Activated CD4-positive, alpha-beta T cell treated with anti-CD3 and anti-CD28 coated beads, Interleukin-10, Interleukin-2, amounts not matched to agents 100 ng/mL and 50 ng/mL, durations not matched to agents 16 hours and 8 hours (primary cell): ENCODE results near the gene SGK1.
A peak's percentile ranks its signal among the peaks of the same experiment; 100 is the strongest.

Source experiments
- DNase-seq: peaks from one replicate; pipeline ENCODE4 v3.0.0-alpha.2; 2020

Gene SGK1

DNA sequence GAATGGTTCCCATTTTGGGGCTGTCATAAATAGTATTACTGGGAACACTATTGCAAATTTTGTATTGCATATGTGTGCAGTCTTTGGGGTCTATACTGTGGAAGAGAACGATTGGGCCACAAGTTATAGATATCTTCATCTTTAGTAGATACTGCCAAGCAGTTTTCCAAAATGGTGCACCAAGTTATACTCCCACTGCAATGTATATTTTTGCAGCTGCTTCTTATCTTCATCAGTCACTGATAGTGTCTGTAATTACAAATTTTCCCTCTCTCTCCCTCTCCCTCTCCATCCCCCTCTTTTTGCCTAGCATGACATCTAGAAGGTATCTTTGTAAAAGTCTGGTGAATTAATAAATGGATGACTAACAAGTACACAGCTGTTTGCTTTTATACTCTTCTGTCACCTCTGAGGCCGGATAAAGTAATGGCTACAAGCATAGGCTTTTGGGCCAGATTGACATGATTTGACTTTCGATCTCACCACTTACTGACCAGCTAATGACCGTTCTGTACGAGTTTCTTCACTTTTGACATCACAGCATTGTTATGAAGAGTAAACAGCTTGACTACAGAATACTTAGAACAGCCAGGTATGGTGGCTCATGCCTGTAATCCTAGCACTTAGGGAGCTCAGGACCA lies 152.2 kb downstream of the SGK1 start:
- DNase-seq = no peak

GRCh38 chr6:134164300-134164699 lies 153.6 kb downstream of the SGK1 start:
- no peak for DNase-seq

DNA sequence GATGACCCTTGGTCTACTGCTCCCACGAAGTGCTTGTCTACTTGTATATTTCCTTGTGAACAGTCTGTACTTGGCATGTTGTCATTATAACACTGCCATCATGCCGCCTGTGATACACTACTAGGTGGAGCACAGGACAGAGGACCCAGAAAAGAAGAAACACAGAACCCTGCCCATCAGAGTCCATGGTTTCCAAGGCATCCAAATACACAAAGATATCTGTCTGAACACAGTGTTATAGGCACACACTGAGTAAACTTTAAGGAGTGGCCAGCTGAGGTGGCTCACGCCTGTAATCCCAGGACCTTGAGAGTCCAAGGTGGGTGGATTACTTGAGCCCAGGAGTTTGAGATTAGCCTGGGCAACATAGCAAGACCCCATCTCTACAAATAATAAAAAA lies 155.0 kb downstream of the SGK1 start:
- DNase-seq = no peak

- no peak for DNase-seq
Observed at GRCh38 chr6:134161041-134161440, 156.9 kb downstream of the SGK1 start.

DNA sequence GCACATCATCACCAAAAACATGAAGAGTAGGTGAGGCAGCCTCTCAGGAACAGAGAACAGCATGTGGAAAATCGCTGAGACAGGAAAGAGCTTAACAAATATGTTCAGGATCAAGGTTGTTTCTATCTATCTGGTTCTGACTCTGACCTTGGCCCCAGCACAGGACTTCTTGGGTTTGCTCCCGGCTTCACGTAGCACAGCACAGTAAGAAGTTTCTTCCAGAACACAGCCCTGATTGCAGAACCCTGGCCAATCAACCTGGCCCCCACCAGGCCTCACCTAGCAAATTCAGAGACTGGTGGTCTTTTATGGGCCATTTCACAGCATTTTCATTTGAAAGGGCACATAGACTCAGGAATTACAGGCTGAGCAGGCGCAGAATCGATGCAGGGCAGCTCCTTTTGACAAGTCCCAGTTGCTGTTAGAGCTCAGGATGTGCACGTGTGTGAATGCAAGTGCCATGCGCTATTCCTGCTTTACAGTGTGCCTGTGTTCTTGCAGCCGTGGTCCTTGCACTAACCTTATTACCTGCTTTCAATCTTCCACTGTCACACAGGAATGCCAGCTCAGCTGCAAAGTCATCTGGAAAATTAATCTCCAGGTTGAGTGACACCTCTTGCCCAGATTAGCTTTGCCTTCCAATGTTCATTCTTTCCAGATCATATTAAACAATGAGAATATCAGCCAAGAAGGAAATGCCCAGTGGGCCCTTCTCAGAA lies 165.0 kb downstream of the SGK1 start:
- no peak for DNase-seq

DNA sequence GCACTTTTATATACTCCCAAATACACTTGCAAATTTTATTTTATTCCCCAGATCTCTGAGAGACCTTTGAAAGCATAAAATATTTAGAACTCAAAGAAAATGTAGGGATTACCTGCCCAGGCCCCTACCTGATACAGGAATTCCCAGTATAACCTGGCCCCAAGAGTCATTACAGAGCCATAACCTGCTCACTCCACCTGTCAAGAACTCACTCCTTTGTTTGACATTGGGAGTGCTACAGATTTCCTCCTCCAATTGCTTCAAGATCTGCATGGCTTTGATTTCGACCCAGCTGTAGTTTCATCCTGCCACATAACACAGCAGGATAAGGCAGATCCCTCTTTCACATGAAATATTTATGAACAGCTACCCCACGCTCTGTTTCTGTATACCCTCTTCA lies 169.3 kb downstream of the SGK1 start:
- no peak for DNase-seq

GRCh38 chr6:134147034-134147533 lies 170.8 kb downstream of the SGK1 start:
- no peak for DNase-seq

- no peak for DNase-seq
Observed at GRCh38 chr6:134146268-134147033, 171.5 kb downstream of the SGK1 start.

DNA sequence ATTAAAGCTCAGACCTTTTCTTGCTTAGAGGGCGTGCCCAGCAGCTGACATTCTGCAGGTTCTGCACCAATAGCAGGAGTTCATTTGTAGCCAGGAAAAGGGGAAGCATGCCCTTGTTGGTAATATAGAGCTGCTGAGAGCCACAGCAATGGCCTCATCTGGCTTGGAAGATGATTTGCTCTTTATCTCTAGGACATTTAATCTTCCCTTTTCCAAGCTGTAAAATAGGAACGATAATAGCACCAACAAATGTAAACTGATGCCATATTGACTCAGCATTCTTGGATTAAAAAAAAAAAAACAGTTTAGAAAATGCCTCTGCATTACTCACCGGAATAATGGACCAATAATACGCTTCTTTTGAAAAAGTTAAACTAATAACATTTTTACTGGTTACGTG lies 172.1 kb downstream of the SGK1 start:
- DNase-seq = no peak

DNA sequence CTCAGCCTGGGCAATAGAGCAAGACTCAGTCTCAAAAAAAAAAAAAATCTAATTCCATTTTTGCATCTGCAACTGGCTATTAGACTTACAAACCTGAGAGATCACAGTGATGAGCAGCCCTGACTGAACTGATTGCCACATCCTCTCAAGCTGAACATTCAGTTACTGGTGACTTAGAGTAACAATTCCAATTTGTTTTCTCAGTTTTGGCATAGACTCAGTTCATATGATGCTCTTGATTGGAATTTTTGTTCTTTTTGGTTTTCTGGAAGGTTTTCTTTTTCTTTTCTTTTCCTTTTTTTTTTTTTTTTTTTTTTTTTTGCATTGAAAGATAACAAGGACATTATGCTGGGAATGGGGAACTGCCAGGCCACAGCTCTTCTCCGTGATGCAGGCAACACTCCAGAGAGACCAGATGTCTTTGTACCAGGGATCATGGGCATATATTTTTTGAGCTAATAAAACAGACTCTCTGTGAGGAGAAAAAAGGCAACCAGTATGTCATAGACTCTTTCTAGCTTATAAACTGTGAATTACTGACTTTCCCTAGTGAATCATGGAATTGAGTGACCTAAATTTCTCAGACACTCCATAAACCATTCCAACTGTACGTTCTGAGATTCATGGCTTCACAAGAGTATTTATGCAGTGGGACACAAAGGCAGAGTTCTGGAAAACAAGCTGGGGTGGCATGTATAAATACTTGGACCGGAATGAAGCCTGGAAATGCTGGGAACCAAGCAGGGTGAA lies 179.5 kb downstream of the SGK1 start:
- no peak for DNase-seq

- no peak for DNase-seq
Observed at GRCh38 chr6:134134654-134135053, 183.3 kb downstream of the SGK1 start.

- DNase-seq = no peak
Observed at GRCh38 chr6:134132494-134133141, 185.3 kb downstream of the SGK1 start.

GRCh38 chr6:134131530-134132139 lies 186.3 kb downstream of the SGK1 start:
- DNase-seq = no peak

- DNase-seq = no peak
Observed at GRCh38 chr6:134128146-134128545, 189.8 kb downstream of the SGK1 start.

GRCh38 chr6:134123666-134124208 lies 194.2 kb downstream of the SGK1 start:
- DNase-seq = peak; percentile 47

GRCh38 chr6:134122775-134123174 lies 195.1 kb downstream of the SGK1 start:
- no peak for DNase-seq

DNA sequence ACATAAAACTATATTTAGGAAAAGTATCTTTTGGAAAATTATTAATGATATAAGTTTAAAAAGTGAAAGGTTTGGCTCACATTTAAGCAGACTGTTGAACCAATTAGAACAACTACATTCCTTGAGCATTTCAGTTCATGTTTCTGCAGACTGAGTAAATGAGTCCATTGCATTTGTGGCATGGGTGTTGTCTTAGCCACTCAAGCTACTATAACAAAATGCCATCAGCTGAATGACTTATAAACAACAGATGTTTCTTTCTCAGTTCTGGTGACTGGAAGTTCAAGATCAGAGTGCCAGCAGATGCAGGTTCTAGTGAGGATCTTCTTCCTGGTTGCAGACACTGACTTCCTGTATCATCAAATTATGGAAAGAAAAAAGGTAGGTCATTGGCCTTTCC lies 198.4 kb downstream of the SGK1 start:
- DNase-seq = no peak
